DMS153 (cell line): ENCODE data around the gene IL5RA.
A peak's percentile ranks its signal among the peaks of the same experiment; 100 is the strongest.

Experiments
- DNase-seq: peaks from one replicate; lab custom pipeline; 2025; lab: John Stamatoyannopoulos, UW

Gene IL5RA, protein sequence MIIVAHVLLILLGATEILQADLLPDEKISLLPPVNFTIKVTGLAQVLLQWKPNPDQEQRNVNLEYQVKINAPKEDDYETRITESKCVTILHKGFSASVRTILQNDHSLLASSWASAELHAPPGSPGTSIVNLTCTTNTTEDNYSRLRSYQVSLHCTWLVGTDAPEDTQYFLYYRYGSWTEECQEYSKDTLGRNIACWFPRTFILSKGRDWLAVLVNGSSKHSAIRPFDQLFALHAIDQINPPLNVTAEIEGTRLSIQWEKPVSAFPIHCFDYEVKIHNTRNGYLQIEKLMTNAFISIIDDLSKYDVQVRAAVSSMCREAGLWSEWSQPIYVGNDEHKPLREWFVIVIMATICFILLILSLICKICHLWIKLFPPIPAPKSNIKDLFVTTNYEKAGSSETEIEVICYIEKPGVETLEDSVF

DNA sequence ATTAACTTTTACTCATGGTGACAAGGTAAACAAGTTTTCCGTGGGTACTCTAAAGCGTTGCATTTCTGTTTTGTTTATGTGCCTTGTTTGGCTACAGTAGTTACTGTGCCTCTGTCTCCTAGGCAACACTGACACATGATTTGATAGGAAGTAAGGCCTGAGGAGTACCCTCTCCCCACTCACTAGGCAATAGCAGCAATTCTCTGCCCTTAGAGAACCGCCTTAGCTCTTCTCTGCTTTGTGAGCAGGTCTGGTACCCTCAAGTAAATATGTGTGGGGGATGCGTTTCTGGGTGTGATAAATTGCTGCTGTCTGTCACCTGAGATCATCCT, at the start of gene IL5RA:
TSS of gene IL5RA (minus strand) at position 76 of the 332 bp plus-strand sequence. CDS start 5,390 bp downstream, outside the sequence.
- peak; percentile 6 for DNase-seq

DNA sequence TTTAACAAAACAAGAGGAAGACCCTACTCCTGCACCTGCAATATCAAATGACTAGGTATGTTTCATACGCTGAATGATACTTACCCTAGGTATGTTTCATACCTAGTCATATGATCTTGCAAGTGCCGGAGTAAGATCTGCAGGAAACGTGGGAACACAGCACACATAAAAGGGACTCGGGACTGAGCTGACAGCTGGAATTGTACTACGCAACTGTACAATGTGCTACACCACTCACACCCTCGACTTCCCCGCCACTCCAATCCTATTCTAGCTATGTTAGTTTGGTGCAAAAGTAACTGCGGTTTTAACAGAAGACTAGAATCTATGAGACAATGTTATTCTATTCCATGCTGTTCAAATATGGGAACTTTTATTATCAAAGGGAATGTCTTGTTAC, 47.3 kb upstream of the IL5RA start:
- no peak for DNase-seq

DNA sequence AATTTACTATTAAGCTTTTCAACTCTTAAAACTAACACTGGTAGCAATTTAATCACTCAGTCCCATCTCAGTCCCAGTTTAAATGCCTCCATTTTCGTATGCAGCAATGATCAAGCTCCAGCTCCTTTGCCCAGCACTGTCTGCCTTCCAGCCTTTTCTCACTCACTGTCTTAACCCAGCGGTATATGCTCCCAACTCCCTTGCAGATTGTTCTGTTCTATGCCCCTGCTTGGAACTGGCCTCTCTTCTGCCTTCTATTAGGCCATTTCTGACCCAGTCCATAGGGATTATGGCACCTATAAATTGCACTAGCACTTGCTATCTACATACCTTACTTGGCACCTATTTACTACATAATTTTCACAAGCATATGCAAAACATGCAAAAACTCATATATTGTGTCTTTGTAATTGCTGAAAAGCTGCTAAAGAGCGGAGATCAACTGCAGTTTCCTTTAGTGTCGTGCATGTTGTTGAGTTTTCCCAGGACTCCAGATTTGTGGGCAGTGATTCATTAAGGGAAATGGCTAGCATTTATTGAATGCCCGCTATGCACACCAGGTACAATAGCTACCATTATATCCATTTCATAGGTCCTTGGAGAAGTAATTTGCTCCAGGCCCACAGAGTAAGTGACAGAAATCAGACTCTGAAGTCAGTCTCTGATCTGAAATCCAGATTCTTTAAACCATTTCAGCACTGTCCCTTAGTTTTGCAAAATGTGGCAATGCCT, 44.9 kb upstream of the IL5RA start:
- DNase-seq: no peak

DNA sequence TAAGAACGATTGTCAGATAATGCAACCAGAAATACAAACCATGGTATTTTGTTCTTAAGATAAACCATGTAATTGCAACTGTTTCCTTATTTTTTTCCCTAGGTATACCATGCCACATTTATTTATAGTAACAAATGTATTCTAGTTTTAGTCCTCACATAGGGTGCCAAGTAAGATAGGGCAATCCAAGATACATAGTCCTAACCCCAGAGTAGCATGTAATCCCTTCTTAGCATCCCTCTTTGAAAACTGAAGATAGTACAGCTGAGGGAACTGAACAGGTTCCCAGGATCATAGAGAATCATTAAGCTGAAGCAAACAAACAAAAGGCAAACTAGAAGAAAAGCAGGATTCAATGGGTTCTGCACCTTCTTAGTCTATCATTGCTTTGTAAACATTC, 41.3 kb upstream of the IL5RA start:
- DNase-seq: no peak

DNA sequence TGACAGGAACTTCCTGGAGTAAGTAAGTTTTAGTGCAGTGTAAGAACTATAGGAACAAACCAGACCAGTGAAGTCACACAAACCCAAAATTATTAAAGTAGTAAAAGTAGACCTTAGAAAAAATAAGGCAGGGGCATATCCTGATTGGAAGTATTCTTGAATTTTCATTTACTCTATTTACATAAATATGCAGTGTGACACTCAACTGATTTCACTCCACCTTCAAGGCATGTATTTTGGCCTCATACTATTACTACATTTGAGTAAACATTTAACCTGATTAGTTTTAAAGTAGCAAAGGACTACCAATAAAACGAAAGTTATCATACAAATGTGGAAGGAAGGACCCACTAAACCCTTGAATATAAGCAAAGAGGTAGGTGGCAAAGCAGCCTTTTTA, 39.4 kb upstream of the IL5RA start:
- DNase-seq: no peak

DNA sequence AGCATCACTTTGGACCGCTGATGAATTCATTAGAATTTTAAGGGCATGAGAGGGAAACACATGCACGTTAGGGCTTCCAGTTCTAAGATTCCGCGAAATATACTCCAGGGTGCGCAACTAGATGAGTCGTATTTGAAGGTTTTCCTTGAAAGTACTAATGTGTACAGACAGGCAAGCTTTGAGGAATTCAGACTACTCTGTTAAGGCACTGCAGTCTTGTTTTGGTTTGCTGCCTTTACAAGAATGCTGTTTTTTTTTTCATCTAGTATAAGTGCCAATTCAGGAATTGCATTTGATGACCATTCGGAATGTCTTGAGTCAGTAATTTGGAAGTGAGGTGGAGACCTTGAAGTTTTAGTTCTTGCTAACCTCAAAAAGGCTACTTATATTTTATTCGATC, 35.7 kb upstream of the IL5RA start:
- no peak for DNase-seq

DNA sequence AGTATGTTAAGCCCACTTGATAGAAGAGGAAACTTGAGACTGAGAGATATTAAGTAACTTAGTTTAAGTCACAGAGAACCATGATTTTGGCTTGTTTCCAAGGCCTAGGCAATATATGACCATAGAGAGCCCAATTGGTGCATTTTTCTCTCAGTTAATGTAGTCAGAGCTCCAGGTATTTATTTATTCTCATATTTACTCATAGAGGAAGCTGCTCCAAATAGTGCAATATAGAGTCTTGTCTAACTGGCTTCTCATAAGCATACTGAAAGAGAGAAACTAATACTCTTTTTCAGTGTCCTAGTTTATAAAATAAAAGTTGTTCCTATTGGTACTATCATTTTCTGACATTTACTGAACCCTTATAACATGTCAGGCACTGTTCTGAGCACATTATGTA, 31.8 kb upstream of the IL5RA start:
- DNase-seq: no peak

DNA sequence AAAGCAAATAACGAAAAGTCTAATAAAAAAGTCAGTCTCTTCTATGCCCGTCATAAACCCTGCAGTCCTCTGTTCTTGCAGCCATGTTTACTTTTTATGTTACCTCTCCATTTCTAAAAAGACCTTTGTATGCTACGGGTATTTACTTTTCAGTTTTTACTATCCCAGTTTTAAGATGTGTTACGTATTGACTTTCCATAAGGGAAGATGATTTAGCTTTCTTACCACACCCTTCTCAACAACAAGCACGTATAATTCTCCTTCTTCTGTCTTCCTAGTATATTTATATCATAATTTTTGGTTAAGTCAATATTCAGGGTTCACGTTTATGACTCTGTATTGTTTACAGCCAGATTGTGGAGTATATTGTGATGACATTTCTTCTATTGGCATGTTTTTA, 27.4 kb upstream of the IL5RA start:
- DNase-seq: no peak

DNA sequence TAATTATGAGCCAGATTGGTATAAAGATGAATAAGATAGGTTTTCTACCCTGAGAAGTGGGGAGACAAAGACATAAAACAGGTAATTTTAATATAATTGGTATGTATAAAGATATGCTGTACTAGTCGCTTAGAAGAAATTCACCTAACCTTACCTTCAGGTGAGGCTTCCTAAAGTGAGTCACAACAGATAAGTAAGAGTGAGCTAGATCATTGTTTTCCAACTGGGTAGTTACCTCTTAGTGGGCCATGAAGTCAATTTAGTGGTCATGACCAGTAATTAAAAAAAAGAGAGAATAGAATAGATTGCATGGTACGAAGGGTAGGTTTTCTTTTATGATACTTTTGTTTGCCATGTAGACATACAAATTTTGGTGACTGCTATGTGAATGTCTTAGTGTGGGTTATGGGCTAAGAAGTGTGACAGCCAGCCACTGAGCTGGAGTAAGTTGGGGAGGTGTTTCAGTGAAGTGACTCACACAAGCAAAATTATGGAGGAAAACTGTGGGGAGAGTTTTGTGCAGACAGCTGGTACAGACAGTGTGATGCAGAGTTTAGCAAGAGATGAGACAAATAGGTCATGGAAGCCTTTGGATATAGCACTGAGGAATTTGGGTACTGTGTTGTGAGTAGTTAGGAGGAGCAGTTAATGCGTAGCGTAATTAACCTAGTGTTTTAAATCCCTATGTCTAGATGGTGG, 24.7 kb upstream of the IL5RA start:
- DNase-seq: no peak

DNA sequence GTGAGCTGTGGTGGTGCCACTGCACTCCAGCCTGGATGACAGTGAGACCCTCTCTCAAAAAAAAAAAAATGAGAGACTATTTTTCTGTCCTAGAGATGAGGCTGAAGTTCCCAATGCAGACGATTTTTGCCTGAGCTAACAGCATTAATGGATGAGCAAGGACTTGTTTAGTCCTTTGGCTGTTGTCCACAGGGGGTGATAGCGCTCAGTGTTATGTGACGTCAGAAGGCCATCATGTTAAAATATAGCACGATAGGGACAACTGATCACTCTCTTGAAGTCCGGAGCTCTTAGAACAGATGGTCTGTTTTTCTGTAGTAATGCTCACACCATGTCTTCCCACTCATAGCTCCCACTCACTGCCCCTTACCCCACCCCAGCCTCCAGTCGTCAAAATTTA, 23.3 kb upstream of the IL5RA start:
- no peak for DNase-seq

DNA sequence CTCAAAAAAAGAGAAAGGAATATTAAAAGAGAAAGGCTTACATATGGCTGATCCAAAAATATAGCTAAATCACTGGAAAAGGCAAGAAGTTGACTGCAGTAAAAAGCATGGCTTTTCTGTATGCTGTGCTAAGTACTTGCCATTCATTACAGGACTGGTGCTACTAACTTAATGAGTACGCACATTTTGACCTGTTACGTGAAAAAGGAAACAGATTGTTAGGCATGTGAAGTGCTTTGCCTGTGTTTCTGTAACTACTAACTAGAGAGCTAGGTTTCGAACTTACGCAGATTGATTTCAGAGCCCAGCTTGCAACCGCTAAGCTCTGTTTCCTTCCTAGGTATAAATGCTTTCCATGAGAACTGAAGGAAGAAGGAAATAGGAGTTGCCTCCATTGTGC, 19.4 kb upstream of the IL5RA start:
- no peak for DNase-seq

DNA sequence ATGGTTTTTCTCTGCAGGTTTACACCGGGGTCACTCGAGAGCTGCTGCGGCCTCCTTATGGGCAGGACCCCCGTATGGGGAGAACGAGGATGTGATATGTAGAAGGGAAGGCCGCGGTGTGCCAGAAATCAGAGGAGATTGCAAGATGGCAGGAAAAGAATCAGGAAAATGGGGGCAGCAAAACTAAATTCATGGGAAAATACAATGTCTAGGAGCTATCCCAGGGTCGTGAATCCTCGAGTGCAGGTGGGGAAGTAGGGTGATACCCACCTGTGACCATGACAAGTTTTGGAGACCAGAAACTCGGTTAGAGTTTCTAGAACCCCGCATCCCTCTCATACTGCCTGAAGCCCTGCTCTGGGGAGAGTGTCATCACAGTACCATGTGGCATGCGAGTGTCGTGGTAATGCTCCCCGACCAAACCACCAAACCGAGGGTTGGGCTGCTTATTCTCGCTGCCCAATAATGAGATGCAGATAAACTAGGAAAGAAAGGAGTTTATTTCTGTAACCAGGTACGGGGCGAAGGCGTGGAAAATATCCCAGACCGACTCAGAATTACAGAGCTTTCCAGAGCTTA, 17.3 kb upstream of the IL5RA start:
- no peak for DNase-seq

DNA sequence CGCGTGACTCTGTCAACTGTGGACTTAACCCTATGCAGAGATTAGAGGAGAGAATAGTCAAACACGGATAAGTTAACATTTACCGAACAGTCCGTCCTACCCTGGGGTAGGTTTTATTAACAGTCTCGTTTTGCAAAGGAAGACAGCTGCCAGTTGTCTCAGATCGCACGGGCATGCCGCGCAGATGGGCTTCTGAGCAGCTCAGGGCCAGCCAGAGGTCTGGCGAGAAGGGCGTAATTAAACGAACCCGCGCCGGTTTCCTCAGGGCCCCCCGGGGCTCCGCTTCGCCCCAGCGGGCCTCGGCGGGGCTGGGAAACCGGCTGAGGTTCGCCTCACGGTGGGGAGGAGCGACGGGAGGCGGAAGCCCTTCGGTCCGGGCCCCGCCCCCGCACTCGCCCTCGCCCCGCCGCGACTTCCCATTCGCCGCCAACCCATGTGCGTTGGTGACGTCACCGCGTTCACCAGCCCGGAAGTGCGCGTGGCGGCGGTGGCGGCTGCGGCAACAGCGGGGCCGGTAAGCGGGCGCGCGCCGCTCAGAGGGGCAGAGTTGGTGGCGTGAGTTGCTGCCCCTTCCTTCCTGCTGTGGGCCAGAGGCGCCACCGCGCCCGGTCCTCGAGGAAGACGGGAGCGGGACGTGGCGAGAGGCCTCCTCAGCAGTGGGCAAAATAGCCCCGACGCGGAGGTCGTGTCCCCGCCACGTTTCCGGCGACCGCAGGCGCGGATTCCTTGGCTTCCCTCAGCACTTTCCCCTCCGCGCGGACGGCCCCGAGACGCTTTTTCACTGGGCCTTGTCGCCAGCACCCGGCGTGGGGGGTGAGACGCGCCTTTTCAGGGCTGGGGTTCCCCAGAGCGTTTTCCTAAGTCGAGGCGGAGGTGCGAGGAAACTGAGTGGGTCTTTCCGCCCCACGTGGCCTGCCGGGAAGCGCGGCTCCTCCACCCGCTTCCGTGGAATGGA, 16.6 kb upstream of the IL5RA start, which contains the start of gene TRNT1:
TSS of gene TRNT1 (plus strand) at position 464 of the 955 bp plus-strand sequence. CDS start 2,101 bp downstream, outside the sequence.
- DNase-seq: peak; percentile 70

DNA sequence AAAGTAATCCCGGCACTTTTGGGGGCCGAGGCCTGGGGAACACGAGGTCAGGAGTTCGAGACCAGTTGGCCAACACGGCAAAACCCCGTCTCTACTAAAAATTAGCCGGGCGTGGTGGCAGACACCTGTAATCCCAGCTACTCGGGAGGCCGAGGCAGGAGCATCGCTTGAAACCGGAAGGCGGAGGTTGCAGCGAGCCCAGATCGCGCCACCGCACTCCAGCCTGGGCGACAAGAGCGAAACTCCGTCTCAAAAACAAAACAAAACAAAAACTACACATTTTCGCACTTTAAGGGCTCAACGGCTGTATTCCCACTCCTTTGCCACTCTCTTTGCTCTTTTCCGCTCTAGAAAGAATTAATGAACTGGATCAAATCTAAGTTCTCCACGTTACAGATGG, 15.8 kb upstream of the IL5RA start:
- DNase-seq: no peak

DNA sequence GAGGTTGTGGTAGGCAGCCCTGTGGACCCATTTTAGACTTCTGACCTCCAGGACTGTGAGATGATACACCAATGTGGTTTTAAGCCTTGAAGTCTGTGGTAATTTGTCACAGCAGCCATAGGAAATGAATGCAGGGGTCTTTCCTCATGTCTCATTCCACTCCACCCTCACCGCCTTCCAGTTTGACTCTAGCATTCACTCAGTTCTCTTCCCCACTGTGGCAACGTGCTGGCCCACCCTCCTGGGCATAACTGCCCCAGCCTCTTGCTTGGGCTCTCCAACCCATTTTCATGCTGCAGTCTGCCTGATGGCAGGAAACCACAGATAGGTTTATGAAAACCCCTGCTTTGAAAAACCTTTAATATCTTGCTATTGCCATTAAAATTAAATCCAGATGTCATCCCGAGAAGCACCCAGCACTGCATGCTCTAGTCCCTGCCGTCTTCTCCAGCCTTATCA, 9.2 kb upstream of the IL5RA start:
- DNase-seq: no peak

DNA sequence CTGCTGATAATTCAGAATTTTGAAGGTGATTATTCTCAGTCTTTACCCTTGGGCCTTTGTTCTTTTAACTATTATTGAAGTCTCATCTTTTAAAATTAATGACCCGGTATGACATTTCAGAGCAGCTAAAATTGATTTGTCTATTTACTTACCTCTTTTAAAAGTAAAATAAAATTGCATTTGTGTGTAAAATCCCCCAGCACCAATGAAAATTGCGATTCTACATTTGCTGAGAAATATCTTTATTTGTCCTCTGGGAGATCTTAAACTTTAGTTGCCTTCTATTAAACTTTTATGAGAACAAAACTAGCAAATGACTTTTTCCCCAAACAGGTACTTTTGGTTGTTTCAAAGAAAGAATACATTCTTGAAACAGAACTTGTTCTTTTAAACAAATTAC, 7.5 kb upstream of the IL5RA start:
- DNase-seq: no peak

DNA sequence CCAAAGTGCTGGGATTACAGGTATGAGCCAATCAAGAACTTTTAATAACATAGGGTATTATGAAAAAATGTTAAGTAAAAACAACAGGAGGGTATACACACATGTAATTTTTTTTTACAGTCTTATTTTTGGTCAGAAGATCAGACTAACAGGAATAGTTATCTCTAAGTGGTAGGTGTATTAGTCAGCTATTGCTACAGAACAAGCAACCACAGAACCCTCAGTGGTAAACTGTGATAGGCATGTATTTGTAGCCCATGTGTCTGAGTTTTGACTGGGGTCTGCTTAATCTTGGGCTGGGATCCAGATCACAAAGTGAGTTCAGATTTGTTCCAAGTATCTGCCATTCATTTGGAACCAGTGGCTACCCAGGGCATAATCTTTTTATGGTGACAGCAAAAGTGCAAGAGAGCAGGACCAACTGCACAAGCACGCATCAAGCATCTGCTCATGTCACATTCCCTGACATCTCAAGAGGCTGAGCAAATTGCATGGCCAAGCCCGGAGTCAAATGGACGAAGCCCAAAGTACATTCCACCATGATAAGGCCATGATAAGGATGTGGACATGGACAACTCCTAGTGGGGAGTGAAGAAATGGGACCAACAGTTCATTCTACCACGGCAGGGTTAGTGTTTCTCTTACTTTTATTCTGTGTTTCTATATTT, 3.0 kb upstream of the IL5RA start:
- no peak for DNase-seq

DNA sequence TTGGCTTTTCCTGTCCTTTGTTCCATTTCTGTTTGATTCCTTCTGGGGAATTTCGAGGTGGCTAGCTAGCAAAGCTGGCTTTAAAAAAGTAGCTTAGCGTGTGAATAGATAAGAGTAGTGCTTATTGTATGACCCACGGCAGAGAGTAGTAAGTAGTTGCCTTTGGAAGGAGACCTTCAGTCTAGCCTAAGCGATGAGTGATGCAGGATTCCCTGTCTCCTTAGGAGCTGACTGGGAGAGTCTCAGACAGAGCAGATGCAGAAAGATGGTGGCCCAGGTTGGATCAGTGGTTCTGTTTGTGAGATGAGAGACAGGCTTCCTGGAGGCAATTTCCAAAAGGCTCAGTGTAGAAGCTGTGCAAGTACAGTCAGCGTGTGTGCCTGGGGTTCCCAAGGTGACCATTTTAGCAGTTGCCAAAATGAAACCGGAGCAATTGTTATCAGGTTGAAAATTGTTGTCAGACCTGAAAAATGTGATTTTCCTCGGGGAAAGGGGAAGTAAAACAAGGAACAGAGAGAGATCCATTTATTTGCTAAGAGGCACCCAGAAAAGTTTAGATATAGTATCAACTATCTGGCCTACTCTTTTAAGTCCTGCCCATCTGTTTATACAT, 681 bp upstream of the IL5RA start:
- DNase-seq: no peak

DNA sequence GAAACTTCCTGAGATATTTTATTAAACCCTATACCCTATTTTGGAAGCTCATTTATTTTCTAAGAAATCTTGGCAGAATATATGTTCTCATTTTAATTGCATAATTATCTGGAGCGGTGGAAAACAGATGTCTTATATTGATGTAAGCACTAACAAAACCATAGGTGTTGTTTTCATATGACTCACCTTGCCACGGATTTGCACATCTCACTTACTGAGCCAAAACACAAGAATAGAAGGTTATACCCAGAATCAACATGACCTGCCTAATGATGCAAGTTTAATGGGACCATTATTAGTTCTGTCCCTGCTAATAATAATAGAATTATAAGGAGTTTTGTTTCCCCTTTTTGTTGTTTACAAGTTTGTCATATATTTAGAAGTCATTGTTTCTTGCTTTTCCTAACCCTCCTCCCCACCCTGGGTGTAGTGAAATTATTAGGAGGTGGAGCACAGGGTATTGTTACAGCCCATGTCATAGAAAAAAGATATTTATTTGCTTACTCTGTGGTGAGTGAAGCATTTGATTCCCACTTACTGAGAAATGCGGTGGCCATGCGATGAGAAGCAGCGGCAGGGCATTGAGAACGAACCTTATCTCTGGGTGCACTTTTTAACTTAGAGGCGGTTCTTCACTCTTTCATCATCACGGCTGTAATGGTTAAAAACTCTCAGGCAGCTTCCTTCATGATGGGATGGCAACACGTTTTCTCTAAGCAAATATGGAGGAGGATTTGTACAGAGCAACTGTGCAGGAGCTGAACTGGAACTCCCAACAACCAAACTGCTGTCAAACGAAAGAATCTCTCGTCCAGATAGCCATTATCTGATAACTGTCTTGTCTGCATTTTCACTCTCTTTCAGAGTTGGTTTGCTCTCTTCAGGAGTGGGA, 521 bp downstream of the IL5RA start:
- DNase-seq: no peak
